ENCODE data around the gene CYP46A1. TPM values are rescaled to one million over a fixed set of nuclear protein-coding genes. Genes with fewer than 3 reads are reported as not detected.
"Not testable (repeated sequence)": the region's sequence is repeated elsewhere in the genome, so short reads cannot be mapped to it uniquely, and the experiment has no call there.

The CYP46A1 gene
- total RNA-seq, 1 donor from 2014 or later = under 0.01 TPM

- TF ChIP-seq, protein P1, sequence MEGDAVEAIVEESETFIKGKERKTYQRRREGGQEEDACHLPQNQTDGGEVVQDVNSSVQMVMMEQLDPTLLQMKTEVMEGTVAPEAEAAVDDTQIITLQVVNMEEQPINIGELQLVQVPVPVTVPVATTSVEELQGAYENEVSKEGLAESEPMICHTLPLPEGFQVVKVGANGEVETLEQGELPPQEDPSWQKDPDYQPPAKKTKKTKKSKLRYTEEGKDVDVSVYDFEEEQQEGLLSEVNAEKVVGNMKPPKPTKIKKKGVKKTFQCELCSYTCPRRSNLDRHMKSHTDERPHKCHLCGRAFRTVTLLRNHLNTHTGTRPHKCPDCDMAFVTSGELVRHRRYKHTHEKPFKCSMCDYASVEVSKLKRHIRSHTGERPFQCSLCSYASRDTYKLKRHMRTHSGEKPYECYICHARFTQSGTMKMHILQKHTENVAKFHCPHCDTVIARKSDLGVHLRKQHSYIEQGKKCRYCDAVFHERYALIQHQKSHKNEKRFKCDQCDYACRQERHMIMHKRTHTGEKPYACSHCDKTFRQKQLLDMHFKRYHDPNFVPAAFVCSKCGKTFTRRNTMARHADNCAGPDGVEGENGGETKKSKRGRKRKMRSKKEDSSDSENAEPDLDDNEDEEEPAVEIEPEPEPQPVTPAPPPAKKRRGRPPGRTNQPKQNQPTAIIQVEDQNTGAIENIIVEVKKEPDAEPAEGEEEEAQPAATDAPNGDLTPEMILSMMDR (conservative IDR thresholded peaks at IDR 0.05; ENCODE audit: low read depth, low read length) = no peak
- no peak for DNase-seq (ENCODE audit: low read depth)
Measured at GRCh38 chr14:99657645-99658155, 26.4 kb upstream of the CYP46A1 start.

DNA sequence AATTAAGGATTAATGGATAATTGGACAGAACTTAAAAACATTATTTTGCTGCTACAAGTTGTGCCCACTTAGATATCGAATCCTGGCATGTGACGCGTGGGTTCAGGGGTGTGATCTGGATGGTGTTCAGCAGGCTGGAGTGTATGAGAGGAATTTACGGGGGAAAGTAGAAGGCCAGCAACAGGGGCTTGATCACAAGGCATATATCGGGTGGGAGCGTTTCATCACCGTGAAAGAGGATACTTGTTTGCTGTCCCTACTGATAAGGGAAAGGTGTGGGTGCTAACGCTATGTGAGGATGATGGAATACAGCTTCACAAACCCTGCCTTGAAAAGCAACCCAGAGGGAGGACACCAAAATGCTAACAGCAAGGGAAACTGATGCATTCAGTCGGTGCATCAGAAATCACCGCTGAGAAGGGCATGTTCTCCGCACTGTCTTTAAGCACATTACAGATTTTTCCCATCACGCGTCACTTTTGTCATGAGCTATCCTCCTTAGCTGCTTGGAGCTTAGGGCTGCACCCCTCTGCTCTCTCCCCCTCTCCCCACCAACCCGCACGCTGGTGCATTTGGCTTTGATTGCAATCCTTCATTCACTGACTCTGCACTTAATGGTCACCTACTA lies 25.8 kb upstream of the CYP46A1 start:
- TF ChIP-seq, protein P1 (conservative IDR thresholded peaks at IDR 0.05; ENCODE audit: low read depth, low read length) = no peak
- no peak overlapping the region for H3K4me3 ChIP-seq (ENCODE audit: low read depth, low read length)
- no peak for DNase-seq (ENCODE audit: low read depth)

More at GRCh38 chr14:99657645-99658155, 26.4 kb upstream of the CYP46A1 start:
- no peak overlapping the region for H3K4me3 ChIP-seq (ENCODE audit: low read depth, low read length)

- TF ChIP-seq, protein P1 (conservative IDR thresholded peaks at IDR 0.05; ENCODE audit: low read depth, low read length) = no peak
- DNase-seq (ENCODE audit: low read depth) = no peak
- H3K4me3 ChIP-seq (ENCODE audit: low read depth, low read length) = no peak overlapping the region
Measured at GRCh38 chr14:99659333-99659741, 24.8 kb upstream of the CYP46A1 start.

DNA sequence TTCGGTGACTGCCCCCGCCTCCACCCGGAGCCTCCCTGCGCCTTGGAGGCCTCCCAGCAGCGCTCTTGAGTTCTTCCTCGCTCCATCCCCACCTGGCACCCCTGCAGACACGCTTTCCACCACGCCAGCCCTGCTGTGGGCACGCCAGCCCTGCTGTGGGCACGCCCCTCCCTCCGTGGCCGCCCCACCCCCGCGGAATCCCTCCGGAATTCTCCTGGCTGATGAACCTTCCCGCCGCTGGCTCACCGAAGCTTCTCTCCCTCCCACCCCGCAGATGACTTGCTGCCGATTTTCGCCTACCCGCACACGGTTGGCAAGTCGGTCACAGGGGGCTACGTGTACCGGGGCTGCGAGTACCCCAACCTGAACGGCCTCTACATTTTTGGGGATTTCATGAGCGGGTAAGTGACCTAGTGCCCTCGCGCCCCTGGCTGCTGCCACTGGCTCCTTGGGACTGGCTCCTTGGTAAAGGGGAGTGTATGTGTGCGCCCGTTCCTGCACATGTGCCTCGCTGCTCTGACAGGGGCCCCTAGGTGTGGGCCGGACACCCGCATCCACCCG lies 24.0 kb upstream of the CYP46A1 start:
- TF ChIP-seq, protein P1 (conservative IDR thresholded peaks at IDR 0.05; ENCODE audit: low read depth, low read length) = no peak

DNA sequence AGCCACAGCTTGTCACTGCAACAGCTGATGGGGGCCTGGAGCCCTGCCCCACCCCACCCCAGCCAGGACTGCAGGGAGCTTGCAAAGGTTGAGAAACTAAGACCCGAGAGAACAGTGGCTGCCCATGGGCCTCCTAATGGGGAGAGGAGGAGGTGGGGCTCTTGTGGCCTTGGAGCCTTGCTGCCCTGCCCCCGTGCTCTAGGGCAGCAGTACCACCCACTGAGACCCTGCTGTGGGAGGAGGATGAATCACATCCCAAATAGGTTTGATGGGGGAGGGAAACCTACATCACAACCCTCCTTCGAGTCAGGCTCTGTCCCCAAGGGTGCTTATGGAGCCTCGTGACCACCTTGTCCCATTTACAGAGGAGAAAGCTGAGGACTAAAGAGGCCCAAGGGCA lies 23.3 kb upstream of the CYP46A1 start:
- no peak overlapping the region for H3K4me3 ChIP-seq (ENCODE audit: low read depth, low read length)
- DNase-seq (ENCODE audit: low read depth) = no peak
- TF ChIP-seq, protein P1 (conservative IDR thresholded peaks at IDR 0.05; ENCODE audit: low read depth, low read length) = no peak

More for the DNA sequence above, 24.0 kb upstream of the CYP46A1 start:
- no peak for DNase-seq (ENCODE audit: low read depth)
- no peak overlapping the region for H3K4me3 ChIP-seq (ENCODE audit: low read depth, low read length)

DNA sequence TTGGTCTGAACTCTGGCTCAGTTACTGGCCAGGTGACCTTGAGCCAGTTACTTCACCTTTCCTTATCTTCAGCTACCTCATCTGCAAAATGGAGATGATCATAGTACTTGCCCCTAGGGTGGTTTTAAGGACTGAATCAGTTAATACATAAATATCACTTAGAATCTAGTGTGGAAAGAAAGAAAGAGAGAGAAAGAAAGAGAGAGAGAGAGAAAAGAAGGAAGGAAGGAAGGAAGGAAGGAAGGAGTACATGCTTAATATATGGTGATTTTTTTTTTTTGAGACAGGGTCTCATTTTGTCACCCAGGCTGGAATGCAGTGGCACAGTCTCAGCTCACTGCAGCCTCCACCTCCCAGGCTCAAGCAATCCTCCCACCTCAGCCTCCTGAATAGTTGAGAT lies 22.9 kb upstream of the CYP46A1 start:
- not testable (repeated sequence) for DNase-seq (ENCODE audit: low read depth); H3K4me3 ChIP-seq (ENCODE audit: low read depth, low read length)

- TF ChIP-seq, protein P1 (conservative IDR thresholded peaks at IDR 0.05; ENCODE audit: low read depth, low read length) = no peak
- no peak for DNase-seq (ENCODE audit: low read depth)
- no peak overlapping the region for H3K4me3 ChIP-seq (ENCODE audit: low read depth, low read length)
Measured at GRCh38 chr14:99662846-99663245, 21.3 kb upstream of the CYP46A1 start.
